Ishikawa (cell line): ENCODE measurements around the gene S100A12.

ENCODE experiments used
- CEBPB ChIP-seq: IDR thresholded peaks from 2 replicates; pipeline ENCODE4 v1.6.1; 2012
- CREB1 ChIP-seq: IDR thresholded peaks from 2 replicates; pipeline ENCODE4 v1.6.1; 2012; ENCODE audit warnings: low read depth
- EGR1 ChIP-seq: IDR thresholded peaks from 2 replicates; pipeline ENCODE4 v1.6.1; 2012
- EP300 ChIP-seq: IDR thresholded peaks from 2 replicates; pipeline ENCODE4 v1.6.1; 2012; ENCODE audit warnings: borderline replicate concordance
- FOXM1 ChIP-seq: IDR thresholded peaks from 2 replicates; pipeline ENCODE4 v1.6.1; 2012; ENCODE audit warnings: low read depth, borderline replicate concordance
- NFIC ChIP-seq: IDR thresholded peaks from 2 replicates; pipeline ENCODE4 v1.6.1; 2012
- RAD21 ChIP-seq: IDR thresholded peaks from 2 replicates; pipeline ENCODE4 v1.6.1; 2012; ENCODE audit warnings: low read depth
- REST ChIP-seq: IDR thresholded peaks from 2 replicates; pipeline ENCODE4 v1.6.1; 2012; ENCODE audit warnings: low read depth, mild to moderate bottlenecking
- TAF1 ChIP-seq: IDR thresholded peaks from 2 replicates; pipeline ENCODE4 v1.6.1; 2012; ENCODE audit warnings: low read depth, mild to moderate bottlenecking
- TCF12 ChIP-seq: IDR thresholded peaks from 2 replicates; pipeline ENCODE4 v1.6.1; 2012; ENCODE audit warnings: low read depth
- TEAD4 ChIP-seq: IDR thresholded peaks from 2 replicates; pipeline ENCODE4 v1.6.1; 2012
- YY1 ChIP-seq: IDR thresholded peaks from 2 replicates; pipeline ENCODE4 v1.6.1; 2012; ENCODE audit warnings: low read depth
- ZBTB7A ChIP-seq: IDR thresholded peaks from 2 replicates; pipeline ENCODE4 v1.6.1; 2012; ENCODE audit warnings: low read depth
- TF ChIP-seq, protein P1 (sequence below): IDR thresholded peaks from 2 replicates; pipeline ENCODE4 v1.6.1; 2012
- TF ChIP-seq, protein P2 (sequence below): IDR thresholded peaks from 2 replicates; pipeline ENCODE4 v1.6.1; 2012

S100A12 gene

GRCh38 chr1:153360592-153361479, 14.6 kb downstream of the S100A12 start:
- TF ChIP-seq CEBPB (no peak), ZBTB7A (no peak), TEAD4 (no peak), RAD21 (no peak)
- TF ChIP-seq, protein P1, sequence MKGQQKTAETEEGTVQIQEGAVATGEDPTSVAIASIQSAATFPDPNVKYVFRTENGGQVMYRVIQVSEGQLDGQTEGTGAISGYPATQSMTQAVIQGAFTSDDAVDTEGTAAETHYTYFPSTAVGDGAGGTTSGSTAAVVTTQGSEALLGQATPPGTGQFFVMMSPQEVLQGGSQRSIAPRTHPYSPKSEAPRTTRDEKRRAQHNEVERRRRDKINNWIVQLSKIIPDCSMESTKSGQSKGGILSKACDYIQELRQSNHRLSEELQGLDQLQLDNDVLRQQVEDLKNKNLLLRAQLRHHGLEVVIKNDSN = no peak
- TF ChIP-seq, protein P2, sequence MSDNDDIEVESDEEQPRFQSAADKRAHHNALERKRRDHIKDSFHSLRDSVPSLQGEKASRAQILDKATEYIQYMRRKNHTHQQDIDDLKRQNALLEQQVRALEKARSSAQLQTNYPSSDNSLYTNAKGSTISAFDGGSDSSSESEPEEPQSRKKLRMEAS = no peak

- TF ChIP-seq FOXM1 (no peak), EGR1 (no peak), ZBTB7A (no peak), YY1 (no peak), EP300 (no peak), CEBPB (no peak), TAF1 (no peak), NFIC (no peak), REST (no peak), RAD21 (no peak), TEAD4 (no peak), CREB1 (no peak), TCF12 (no peak)
- TF ChIP-seq, protein P2 = no peak
- TF ChIP-seq, protein P1 = no peak
Measured at GRCh38 chr1:153360190-153360589, 15.2 kb downstream of the S100A12 start.

DNA sequence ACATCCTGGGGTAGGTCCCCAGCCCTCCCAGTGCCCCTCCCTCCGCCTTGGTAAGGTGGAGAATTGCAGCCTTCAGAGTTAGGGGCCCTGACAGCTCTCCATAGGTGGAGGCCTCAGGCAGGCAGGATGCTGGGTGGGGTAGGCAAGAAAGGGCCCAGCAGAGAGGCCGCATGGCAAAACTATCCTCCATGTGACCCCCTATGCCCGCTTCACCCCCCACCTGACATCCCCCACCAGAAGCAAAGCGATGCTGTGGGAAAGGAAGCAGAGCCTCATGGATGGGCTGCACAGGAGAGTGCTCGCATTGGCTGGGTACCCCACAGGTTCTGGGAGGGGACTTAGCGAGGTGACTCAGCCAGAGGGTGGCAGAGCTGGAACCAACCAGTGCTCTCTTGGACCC, 16.2 kb downstream of the S100A12 start:
- TF ChIP-seq ZBTB7A (no peak), REST (no peak), EGR1 (no peak), TCF12 (no peak), YY1 (no peak), NFIC (no peak), CREB1 (no peak), RAD21 (no peak), CEBPB (no peak), EP300 (no peak), FOXM1 (no peak), TEAD4 (no peak)
- TF ChIP-seq, protein P2 = no peak
- TF ChIP-seq, protein P1 = no peak

DNA sequence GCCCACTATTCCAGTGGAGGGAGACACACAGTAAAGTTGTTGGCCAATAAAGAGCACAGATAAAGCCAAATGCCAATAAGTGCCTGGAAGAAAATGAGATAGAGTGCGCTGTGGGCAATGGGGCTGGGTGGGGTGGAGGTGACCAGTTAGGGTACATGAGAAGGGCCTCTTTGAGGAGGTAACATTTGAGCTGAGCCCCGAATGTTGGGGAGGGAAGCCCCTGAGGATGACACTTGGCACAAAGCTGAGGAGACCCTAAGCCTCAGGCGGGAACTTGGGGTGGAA, 16.8 kb downstream of the S100A12 start:
- TF ChIP-seq, protein P1 = no peak
- no peak for TF ChIP-seq YY1
- no peak for TF ChIP-seq TAF1
- TF ChIP-seq TCF12 = no peak
- TF ChIP-seq FOXM1 = no peak
- no peak for TF ChIP-seq CEBPB
- no peak for TF ChIP-seq EGR1
- TF ChIP-seq CREB1 = no peak
- no peak for TF ChIP-seq EP300
- no peak for TF ChIP-seq NFIC
- no peak for TF ChIP-seq ZBTB7A
- TF ChIP-seq, protein P2 = no peak
- TF ChIP-seq REST = no peak
